ENCODE data around the gene MTG1. TPM values are rescaled to one million over a fixed set of nuclear protein-coding genes. Genes with fewer than 3 reads are reported as not detected.
"Not testable (repeated sequence)": the region's sequence is repeated elsewhere in the genome, so short reads cannot be mapped to it uniquely, and the experiment has no call there.

MTG1 gene
- total RNA-seq, 2 experiments from 2014 or later, result 47.7 to 56.1 TPM

DNA sequence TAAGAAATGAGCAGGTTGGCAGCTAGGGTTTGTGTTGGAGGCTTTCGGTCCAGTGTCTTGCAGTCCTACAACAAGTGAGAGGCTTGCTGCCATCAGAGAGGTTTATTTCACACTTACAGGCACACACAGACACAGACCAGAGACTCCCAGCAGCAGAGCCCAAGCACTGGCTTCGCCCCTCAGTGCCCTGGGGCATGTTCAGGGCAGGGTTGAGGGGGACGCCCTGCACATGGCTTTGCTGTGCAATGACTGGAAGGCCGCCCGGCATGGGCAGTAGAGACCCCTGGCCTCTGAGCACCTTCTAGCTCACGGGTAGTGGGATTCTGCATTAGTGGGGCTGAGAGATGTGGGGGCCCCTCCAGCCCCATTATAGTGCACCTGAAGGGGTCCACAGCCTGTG, 26.6 kb downstream of the MTG1 start:
- DNase-seq, result no peak
- peaks cover 9% of the 10 kb centered on the region for H3K36me3 Mint-ChIP-seq (ENCODE audit: low read depth)
- H3K9me3 Mint-ChIP-seq, result peaks cover 2% of the 10 kb centered on the region
- H3K4me1 Mint-ChIP-seq, result no peaks in the 10 kb centered on the region
- CTCF ChIA-PET, result interaction anchor here (1.6 kb wide), 1 partner anchor 18 kb away, joined by 5 read pairs; no protein-coding TSS in a partner anchor
- peaks cover 3% of the 10 kb centered on the region for H3K27me3 Mint-ChIP-seq
- POLR2A ChIA-PET, result no interaction called here
- no peak overlapping the region for H3K4me3 Mint-ChIP-seq
- no peak overlapping the region for H3K27ac Mint-ChIP-seq

DNA sequence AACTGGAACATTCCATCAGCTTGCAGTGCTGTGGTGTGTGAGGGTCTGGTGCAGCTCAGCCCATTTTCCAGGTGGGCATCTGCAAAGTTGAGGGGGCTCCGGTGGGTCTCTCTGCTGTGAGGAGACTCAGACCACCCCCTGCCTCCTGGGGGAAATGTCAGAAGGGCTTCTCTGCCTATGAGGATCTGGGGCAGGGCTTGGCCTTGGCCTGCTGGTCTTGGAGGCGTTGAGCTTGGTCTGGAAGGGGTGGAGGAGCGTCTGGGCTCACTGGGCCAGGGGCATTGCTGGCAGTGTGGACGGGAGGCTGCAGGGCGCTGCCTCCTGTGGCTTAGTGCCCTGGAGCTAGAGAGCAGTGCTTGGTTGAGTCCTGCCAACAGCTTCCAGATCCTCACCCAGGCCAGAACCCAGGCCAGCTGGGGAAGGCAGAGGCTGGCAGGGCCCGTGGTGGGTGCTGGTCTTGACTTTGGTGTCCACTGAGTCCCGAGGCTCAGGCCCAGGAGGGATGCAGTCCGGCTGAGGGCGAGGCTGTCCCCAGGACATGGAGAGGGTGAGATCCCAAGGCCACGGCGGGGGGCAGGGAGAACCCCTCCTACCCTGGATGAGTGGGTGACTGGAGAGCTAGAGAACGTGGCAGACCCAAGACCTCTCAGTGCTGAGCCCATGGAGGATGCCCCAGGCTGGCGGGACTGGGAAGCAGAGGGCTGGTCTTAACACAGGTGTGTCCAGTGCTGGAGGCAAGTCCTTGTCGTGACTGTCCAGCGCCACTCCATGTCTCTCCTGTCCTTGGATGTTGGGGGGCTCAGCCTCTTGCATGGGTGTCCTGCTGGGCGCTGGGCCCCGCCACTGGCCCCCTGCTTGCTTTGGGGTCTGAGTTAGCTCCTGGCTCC, 27.6 kb downstream of the MTG1 start:
- peaks cover 3% of the 10 kb centered on the region for H3K36me3 Mint-ChIP-seq (ENCODE audit: low read depth)
- no peaks in the 10 kb centered on the region for H3K4me1 Mint-ChIP-seq
- no peak overlapping the region for H3K27ac Mint-ChIP-seq
- CTCF ChIA-PET, result interaction anchor here (1.2 to 1.6 kb wide), 2 partner anchors 16 to 17 kb away, joined by 3 to 5 read pairs; no protein-coding TSS in a partner anchor
- DNase-seq, result no peak
- POLR2A ChIA-PET, result no interaction called here
- H3K27me3 Mint-ChIP-seq, result peaks cover 3% of the 10 kb centered on the region
- no peaks in the 10 kb centered on the region for H3K9me3 Mint-ChIP-seq
- no peak overlapping the region for H3K4me3 Mint-ChIP-seq

DNA sequence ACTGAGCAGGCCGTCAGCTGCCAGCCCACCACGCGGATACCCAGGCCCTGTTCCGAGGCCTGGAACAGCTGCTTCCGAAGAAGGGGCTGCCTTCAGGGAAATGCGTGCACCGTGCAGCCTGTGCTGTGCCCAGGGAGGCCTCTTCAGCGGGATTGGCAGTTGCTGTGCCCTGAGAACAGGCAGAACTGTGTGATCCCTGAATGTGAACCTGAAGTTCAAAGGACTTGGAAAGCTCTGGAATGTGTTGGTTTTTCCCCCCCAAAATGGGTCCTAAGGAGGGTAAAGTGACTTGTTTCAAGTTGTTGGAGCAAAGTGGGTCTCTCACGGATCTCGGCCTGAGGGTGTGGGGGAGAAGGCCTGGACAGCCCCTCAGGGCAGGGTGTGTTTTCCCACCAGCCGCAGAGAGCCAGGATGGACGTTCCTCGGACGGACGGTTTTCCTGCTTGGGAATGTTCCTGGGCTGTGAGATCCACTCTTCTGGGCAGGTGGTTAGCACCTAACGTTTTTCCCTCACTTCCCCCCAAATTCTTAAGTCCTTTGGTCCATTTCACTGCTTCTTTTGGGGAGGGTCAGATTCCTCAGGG, 28.4 kb downstream of the MTG1 start:
- DNase-seq, result no peak
- Mint-ChIP-seq H3K27me3 (peaks cover 3% of the 10 kb centered on the region), H3K4me1 (no peaks in the 10 kb centered on the region), H3K27ac (no peak overlapping the region), H3K36me3 (ENCODE audit: low read depth) (peaks cover 3% of the 10 kb centered on the region), H3K9me3 (no peaks in the 10 kb centered on the region), H3K4me3 (no peak overlapping the region)
- POLR2A ChIA-PET, result interaction anchor here (0.6 kb wide), 1 partner anchor 14 kb away, joined by 4 read pairs; no protein-coding TSS in a partner anchor
- CTCF ChIA-PET, result interaction anchor here (1.2 kb wide), 1 partner anchor 15 kb away, joined by 3 read pairs; no protein-coding TSS in a partner anchor

DNA sequence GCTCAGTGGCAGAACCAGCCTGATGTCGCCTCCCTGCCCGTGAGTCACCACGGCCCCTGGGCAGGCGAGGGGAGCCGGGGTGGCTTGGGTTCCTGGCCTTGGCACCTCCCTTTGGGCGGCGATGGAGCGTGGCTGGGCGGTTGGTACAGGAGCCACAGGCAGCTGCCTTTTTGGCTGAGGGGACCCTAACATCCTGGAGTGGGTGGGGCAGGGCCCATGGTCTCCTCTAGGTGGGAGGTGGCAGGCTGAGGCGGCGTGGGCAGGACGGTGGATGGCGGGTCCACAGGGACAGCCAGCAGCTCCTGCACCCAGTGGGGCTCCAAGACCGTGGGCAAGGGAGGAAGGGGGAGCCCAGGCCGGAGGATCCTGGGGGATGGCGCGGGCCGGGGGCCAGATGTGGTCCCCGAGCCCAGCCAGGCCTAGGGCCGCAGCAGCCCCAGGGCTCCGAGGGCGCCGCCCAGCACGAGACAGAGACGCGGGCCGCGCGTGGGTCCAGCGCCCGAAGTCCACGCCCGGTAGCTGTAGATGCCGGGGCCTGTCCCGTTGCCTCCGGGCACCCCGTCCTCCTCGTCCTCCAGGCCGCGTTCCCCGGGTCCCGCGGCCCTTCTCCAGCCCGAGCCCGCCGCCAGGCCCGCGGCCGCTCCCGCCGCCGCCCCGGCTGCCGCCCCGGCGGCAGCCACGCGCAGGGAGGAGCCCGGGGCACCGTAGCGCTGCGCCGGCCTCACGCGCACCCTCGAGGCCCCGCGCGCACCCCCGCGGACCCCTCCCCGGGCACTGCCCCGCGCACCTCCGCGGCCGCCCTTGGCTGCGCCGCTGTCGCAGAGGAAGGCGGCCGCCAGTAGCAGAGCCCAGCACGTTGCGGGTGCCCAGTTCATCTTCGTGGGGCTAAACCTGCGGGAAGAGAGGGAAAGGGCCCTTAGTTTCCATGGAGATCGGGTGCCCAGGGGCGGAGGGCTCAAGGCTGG, 29.1 kb downstream of the MTG1 start:
- DNase-seq, result no peak
- no peak overlapping the region for H3K4me3 Mint-ChIP-seq
- ChIA-PET CTCF (no interaction called here), POLR2A (interaction anchor here (0.6 kb wide), 1 partner anchor 14 kb away, joined by 4 read pairs; no protein-coding TSS in a partner anchor)
- no peaks in the 10 kb centered on the region for H3K4me1 Mint-ChIP-seq
- H3K27ac Mint-ChIP-seq, result no peak overlapping the region
- H3K27me3 Mint-ChIP-seq, result peaks cover 3% of the 10 kb centered on the region
- H3K9me3 Mint-ChIP-seq, result no peaks in the 10 kb centered on the region
- H3K36me3 Mint-ChIP-seq (ENCODE audit: low read depth), result peaks cover 3% of the 10 kb centered on the region

DNA sequence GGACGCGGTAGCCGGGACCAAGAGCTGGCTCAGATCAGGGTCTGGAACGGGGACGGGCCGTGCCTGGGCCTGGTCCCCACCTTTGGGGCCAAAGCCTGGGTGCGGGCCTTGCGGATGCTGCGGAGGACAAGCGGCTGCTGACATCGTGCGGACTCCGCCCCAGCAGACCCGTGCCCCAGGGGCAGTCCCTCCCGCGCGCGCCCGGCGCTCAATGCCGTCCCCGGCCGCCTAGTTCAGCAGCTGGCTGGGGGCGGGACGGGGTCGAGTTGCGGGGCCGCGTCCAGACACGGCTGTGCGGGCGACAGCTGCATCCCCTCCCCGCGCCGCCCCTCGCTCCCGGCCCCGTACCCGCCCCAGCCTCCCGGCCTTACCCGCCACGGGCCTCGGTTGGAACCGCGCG, 30.1 kb downstream of the MTG1 start:
- H3K9me3 Mint-ChIP-seq; POLR2A ChIA-PET; H3K27me3 Mint-ChIP-seq; DNase-seq; H3K4me1 Mint-ChIP-seq; H3K27ac Mint-ChIP-seq; CTCF ChIA-PET; H3K4me3 Mint-ChIP-seq; H3K36me3 Mint-ChIP-seq (ENCODE audit: low read depth): not testable (repeated sequence)

DNA sequence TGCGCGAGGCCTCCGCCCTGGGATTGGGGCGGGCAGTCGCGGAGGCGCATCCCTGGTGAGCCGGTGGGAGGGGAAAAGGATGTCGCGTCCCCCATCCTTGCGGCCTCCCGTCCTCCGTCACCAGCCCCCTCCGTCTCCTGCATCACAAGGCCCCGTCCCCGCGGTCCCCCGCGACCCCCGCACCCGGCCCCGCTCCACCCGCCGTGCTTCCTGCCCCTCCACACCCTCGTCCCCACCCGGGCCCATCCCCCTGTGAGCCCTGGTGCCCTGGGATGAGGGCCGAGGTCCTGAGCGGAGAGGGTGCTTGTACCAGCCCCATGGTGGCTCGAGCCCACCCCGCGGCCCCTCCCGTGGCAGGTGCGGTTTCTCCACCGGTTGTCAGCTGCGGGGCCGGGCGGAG, 30.6 kb downstream of the MTG1 start, which contains the start of gene SPRN:
Gene SPRN (minus strand): TSS at position 25 of the 400 bp plus-strand sequence. CDS start 944 bp downstream, outside the sequence.
- CTCF ChIA-PET; POLR2A ChIA-PET; H3K9me3 Mint-ChIP-seq; H3K27ac Mint-ChIP-seq; H3K4me3 Mint-ChIP-seq; H3K36me3 Mint-ChIP-seq (ENCODE audit: low read depth); H3K4me1 Mint-ChIP-seq; DNase-seq: not testable (repeated sequence)
- peaks cover 12% of the 10 kb centered on the region for H3K27me3 Mint-ChIP-seq

DNA sequence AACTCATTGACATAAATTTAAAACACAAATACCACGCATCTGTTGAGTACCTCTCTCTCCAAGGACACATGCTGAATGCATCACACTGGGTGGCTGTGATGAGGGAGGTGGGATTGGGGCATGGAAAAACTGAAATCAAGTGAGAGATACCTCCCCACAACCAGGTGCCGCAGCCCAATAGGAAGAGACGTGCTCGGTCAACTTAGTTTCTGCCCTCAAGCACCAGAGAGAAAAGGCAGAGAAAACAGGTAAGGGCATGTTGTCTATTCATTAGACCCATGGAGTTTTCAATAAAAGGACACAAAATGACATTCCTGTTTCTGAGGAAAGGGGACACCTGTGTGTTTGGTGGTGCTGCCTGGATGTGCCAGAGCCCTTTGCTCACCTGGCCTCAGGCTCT, 35.6 kb downstream of the MTG1 start:
- CTCF ChIA-PET, result interaction anchor here (0.6 to 0.7 kb wide), 2 partner anchors 12 to 624 kb away, joined by 4 to 6 read pairs; no protein-coding TSS in a partner anchor
- POLR2A ChIA-PET; H3K36me3 Mint-ChIP-seq (ENCODE audit: low read depth); H3K27ac Mint-ChIP-seq; DNase-seq; H3K9me3 Mint-ChIP-seq; H3K4me1 Mint-ChIP-seq; H3K4me3 Mint-ChIP-seq: not testable (repeated sequence)
- H3K27me3 Mint-ChIP-seq, result peaks cover 11% of the 10 kb centered on the region

DNA sequence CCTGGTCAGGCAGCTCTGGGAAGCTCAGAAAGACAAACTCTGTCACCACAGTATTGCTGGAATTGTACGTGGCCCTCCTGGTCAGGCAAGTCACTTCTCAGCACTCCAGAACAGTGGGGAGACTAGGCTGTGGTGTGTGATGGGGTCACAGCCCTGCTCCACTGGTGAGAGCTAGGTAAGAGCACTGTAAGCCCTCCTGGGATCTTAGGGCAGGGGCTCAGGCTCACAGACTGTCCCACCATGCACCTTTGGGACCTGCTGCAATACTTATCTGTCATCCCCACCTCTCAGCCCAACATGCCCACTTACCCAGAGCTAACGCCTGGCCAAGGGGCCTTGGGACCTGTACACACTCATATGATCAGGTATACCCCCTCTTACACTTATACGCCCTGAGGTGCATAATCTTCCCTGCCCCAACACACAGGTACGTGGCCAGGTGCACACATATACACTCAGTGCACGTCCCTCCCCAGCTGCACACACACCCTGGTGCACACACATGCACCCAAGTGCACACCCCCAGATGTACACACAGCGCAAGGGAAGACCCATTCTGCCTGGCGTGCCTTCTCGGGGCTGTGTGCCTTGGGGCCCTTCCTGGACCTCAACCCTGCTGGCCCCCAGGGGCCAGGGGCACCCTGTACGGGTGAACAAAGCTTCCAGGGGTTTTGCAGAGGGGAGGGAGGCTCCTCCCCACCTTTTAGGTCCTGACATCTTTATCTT, 38.1 kb downstream of the MTG1 start:
- H3K36me3 Mint-ChIP-seq (ENCODE audit: low read depth); H3K4me3 Mint-ChIP-seq; CTCF ChIA-PET; POLR2A ChIA-PET; H3K27ac Mint-ChIP-seq; H3K9me3 Mint-ChIP-seq; H3K4me1 Mint-ChIP-seq; DNase-seq: not testable (repeated sequence)
- peaks cover 17% of the 10 kb centered on the region for H3K27me3 Mint-ChIP-seq

DNA sequence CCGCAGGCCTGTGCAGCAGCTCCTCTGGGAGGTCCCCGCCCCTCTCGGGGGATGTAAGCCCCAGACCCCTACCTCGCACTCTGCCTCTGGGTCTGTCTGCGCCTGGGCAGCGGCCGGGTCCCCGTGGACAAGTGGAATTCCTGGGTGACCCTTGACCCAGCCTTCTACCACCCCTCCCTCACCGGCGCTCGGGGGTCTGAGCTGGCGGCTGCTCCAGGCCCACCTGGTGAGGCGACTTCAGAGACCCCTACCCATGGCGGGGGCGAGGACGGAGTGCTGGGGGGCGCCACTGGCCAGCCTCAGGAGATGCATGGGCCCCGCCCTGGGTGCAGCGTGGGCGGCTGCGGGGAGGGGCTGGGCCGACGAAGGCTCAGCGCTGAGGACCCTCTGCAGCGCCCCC, 38.8 kb downstream of the MTG1 start:
- peaks cover 17% of the 10 kb centered on the region for H3K27me3 Mint-ChIP-seq
- H3K4me1 Mint-ChIP-seq; DNase-seq; H3K36me3 Mint-ChIP-seq (ENCODE audit: low read depth); H3K4me3 Mint-ChIP-seq; CTCF ChIA-PET; H3K27ac Mint-ChIP-seq; H3K9me3 Mint-ChIP-seq; POLR2A ChIA-PET: not testable (repeated sequence)

DNA sequence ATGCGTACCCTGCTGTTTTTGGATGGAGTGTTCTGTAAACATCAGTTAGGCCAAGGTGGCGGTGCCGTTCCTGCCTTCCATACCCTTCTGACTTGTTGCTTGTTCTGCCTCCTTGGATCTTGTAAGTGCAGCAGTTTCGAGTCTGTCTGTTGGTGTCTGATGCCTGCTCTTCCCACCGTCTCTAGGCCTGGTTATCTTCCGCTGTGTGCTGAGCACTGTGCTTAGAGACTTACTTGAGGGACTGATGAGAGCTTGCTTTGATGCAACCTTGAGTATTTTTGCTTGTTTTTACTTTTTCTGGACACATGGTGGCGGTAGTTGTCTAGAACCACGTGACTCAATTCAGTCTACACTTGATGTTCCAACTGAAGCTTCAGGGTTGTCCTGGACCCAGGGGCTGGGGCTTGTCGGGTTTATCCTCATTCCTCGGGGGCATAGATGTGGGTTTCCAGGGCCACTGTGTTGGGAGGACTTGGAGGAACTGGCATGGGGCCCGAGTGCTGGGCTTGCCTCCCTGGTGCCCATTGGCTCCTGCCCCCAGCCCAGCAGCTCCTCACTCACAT, 44.8 kb downstream of the MTG1 start:
- no peaks in the 10 kb centered on the region for H3K36me3 Mint-ChIP-seq (ENCODE audit: low read depth)
- DNase-seq, result peak; percentile 41
- peaks cover 21% of the 10 kb centered on the region for H3K4me1 Mint-ChIP-seq
- H3K27ac Mint-ChIP-seq, result no peak overlapping the region
- no peaks in the 10 kb centered on the region for H3K9me3 Mint-ChIP-seq
- H3K4me3 Mint-ChIP-seq, result no peak overlapping the region
- peaks cover 8% of the 10 kb centered on the region for H3K27me3 Mint-ChIP-seq
- POLR2A ChIA-PET, result no interaction called here
- CTCF ChIA-PET, result interaction anchor here (0.6 to 1.3 kb wide), 9 partner anchors 18 to 214 kb away, joined by 3 to 5 read pairs (median 3); no protein-coding TSS in a partner anchor

DNA sequence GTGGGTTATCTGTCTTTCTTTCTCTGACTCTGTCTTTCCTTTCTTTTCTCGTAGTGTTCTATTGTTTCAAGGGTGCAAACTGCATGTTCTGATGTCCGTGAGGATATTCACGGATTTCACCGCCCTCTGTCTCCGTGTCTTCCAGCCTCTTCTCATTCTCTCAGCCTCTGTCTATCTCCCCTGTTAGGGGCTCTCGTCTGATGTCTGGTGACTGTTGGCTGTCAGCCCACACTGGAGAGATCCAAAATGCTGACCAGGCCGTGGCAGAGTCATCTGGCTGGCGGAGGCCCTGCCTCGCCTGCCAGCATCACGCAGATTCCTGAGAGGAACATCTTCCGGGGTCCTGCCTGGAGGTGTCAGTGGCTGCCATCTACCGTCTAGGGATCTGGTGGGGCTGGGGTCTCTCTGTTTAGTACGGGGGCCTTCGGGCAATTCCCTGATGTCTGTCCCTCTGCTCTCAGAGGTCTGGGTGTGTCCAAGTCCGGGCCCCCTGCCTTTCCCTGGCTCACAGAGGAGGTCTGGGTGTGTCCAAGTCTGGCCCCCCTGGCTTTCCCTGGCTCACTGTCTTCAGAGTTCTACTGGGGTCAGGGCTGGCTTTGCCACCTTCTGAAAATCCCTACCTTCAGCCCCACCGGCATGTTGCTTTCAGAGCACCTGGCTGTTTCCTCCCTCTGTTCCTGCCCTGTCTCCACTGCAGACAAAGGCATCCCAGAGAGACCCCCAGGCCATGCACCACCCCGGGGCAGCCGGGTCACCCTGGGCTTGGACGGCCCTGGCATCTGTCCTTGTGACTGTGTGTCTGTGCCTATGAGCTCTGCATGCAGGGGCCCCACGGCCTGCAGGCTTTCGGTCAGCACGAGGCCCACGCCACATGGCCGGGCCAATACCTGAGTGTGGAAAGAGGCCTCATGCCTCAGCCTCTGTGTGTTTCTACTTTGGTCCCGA, 45.8 kb downstream of the MTG1 start:
- H3K27ac Mint-ChIP-seq, result no peak overlapping the region
- ChIA-PET CTCF (interaction anchor here (0.7 to 1.3 kb wide), 5 partner anchors 13 to 178 kb away, joined by 3 to 4 read pairs (median 3); no protein-coding TSS in a partner anchor), POLR2A (no interaction called here)
- no peak overlapping the region for H3K4me3 Mint-ChIP-seq
- peaks cover 21% of the 10 kb centered on the region for H3K4me1 Mint-ChIP-seq
- no peak for DNase-seq
- H3K9me3 Mint-ChIP-seq, result no peaks in the 10 kb centered on the region
- no peaks in the 10 kb centered on the region for H3K36me3 Mint-ChIP-seq (ENCODE audit: low read depth)
- peaks cover 5% of the 10 kb centered on the region for H3K27me3 Mint-ChIP-seq
